GM20431 (cell line): ENCODE data around the gene UBA52.

Experiments used
- in situ Hi-C: fragments of 300-500 bp; cut with MseI, MboI; formaldehyde crosslinking; loops from one replicate; pipeline ENCODE4 v1.15.0; 2020; ENCODE audit warnings: low sequenced_read_pairs; ENCODE audit not compliant: unreplicated experiment

UBA52 gene

DNA sequence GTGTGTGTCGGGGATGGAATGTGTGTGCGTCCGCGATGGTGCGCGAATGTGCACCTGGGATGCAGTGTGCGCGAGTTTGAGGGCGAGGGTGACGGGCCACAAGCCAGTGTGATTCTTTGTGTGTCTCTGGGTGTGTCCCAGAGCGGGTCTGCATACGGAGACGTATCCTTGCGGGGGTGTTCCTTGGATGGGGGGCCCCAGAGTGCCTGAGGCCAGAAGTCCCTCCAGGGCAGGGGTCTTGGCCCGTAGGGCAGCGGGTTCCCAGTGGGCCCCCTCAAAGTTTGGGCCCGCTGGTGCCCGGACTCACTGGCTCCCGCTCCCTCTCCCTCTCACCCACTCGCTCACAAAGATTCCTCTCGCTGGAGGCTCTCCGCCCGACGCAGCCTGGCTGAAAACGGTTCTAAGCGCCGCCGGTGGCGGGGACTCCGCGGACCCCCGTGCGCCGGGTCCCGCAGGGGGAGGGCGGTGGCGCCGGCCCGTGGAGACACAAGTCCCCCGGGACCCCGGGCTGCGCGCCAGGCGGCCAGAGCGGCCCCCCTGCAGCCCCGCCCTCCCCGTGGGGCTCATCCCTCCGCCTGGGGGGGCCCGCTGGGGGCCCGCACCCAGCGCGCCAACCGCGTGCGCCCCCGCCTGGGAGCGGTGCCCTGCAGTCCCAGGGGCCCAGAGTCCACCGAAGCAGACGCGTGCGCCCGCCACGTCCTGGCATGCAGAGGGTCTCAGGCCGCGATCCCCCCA lies 34.1 kb downstream of the UBA52 start:
- in situ Hi-C loops = no loop called here

DNA sequence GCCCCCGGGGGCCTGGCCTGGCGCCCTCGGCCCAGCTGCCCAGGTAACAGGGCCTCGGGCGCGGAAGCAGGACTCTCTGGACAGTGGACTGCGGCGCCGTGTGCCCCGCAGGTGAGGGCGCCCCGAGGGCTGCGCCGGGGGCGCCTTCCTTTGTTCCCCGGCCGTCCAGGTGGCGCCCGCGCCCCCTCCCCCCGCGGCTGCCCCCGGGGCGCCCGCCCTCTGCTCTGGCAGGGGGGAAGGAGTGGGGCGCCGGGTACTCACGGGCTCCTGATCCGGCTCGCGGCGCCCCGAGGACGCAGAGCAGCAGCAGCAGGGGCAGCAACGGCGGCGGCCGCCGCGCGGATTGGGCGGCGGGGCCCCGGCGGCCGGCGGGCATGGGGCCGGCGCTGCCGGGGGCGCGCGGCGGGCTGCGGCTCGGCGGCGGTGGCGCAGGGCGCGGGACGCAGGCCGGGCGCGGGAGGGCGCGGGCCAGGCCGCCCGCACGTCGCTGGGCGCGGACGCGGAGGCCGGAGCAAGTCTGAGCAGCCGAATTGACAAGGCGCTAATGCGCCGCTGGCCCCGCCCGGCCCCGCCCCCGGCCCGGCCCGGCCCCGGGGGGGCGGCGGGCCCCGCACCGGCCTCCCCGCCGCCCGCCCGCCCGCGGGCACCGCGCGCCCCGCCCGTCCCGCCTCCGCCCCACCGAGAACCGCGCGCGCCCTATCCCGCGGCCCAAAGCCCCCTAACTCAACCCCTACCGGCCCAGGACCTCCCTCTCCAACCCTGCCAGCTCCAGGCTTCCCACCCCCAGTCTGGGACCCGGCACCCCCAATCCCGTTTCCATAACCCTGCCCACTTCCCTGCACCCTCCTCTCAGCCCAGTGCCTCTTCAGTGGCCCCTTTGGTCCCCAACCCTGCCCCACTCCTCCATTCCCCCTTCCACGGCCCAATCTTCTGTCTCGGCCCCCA lies 34.9 kb downstream of the UBA52 start, which contains the start of gene CRLF1:
Gene CRLF1, minus strand, starts transcription at position 519 of the 945 bp plus-strand sequence. Its CDS starts 143 bp downstream, at position 376.
- in situ Hi-C loops = no loop called here

DNA sequence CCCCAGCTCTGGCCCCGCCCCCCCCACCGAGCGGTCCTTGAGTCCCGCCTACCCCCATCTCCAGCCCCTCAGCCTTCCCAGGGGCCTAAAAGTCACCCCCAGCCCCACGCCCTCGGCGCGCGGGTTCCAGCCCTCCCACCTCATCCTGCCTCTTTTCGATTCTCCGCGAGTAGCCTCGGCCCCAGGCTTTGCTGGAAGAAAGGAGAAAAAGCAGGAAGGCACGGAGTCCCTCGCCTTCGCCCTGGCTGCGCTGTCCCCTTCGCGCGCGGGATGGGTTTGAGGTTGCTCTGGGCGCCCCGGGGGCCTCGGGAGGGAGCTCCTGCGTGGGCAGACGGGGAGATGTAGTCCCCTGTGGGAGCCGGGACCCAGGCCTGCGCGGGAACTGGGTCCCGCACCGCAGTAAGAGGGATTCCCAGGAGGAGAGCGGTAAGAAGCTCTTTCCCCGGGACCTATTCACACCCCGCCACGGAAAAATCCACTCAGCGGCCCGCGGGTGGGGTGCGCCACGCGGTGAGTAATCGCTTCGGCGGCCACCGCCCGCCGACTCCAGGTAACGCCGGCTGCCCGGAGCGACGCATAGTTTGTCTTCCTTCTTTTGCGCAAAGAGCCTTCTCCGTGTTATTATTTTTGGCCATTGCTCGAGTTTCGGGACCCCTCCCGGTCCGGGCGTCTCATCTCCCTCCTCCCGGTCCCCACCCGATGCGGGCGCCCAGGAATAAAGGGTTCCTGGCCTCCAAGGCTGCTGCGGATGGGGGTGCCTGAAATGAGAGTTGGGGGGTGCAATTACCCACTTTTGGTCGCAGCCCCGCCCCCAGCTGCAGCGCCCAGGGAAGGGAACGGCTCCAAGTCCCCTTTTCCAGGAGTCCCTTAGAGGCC lies 35.8 kb downstream of the UBA52 start:
- in situ Hi-C loops = no loop called here

DNA sequence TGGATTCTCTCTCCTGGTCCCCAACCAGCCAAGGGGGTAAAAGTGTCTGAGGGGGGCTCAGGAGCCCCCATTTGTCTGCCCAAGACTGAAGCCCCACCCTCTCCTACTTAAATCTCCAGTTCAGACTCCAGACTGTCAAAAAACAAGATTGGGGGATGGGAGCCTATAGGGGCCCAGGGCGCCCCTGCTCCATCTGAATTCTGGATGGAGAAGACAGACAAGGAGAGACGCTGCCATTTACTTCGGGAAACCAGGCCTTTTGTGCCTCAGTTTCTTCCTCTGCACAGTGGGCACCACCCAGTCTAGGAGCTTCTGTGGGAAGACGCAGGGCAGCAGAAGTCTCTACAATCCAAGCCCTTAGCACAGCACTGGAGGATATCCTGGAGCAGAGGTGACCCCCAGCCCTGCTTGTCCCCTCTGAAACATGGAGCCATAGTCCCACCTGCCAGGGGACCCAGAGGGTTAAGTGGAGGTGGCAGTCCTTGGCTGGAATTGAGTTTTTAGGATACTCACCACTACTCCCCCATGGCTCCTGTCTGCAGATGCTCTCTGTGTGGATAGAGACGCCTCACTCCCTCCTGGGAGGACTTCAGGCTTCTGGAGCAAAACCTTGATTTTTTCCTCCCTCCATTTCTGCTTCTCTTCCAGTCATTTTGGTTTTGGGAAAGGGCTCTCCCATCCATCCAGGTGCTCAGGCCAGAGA lies 36.6 kb downstream of the UBA52 start:
- in situ Hi-C loops = no loop called here

DNA sequence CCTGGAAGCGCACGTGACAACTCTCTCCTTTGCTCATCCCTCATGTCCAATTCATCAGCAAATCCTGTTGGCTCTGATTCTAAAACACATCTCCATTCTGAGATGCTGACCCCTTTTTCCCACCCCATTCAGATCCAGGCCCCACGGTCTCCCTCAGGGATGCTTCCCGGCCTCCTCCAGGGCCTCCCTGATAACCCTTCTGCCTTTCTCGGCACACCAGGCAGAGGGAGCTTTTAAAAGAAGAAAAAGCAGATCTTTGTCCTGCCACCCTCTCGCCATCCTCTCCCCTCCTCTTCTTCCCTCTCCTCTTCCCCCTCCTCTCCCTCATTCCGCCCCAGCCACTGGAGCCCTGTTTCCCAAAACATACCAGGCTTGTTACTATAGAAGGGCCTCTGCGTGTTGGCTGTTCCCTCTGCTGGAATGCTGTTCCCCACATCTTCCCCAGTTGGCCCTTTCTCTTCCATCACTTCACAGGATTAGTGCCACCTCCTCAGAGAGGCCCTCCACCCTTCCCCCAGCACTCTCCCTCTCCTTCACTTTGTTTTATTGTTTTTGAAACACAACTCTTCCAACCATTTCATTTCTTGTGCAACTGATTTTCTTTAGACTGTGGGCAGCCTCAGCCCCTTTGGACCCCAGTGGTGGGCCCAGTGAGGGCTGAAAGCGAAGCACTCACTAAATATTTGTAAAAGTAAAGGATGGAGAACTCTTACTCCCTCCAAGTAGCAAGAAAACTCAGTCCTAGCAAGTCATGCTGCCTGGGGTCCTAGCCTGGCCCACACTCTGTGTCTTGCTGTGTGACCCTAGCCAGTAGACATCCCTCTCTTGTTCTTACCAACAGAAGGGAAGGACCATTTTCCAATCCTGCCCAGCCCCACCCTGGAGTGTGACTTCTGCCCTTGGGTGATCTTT lies 37.4 kb downstream of the UBA52 start:
- in situ Hi-C loops = no loop called here

DNA sequence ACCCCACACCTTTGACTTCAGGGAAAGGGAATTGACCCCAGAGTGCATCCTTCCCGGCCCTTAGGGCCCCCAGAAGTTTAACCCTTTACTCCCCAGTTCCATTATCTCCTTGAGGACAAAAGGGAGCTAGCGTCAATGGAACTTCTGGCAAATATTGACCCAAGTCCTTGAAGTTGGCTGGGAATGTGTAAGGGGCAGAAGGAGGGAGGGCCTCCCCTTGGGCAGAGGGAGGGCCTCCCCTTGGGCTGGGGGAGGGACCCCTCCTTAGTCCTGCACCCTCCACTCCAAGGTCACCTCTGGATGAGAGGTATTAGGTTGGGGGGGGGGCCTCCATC lies 38.0 kb downstream of the UBA52 start:
- in situ Hi-C loops = no loop called here

DNA sequence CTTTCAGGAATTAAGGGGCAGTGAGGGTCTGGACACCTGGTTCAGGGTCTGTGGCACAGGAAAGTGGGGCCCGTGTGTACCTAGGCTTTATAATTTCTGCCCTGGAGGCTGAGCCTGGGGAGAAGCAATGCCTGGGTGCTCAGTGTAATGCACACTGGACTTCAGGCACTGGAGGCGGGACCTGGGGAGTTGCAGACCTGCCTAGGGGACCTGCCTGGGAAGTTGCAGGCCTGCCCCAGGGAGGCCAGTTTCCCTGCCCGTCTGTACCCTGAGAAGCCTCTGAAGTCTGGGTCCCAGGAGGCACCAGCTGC lies 38.5 kb downstream of the UBA52 start:
- in situ Hi-C loops = no loop called here

DNA sequence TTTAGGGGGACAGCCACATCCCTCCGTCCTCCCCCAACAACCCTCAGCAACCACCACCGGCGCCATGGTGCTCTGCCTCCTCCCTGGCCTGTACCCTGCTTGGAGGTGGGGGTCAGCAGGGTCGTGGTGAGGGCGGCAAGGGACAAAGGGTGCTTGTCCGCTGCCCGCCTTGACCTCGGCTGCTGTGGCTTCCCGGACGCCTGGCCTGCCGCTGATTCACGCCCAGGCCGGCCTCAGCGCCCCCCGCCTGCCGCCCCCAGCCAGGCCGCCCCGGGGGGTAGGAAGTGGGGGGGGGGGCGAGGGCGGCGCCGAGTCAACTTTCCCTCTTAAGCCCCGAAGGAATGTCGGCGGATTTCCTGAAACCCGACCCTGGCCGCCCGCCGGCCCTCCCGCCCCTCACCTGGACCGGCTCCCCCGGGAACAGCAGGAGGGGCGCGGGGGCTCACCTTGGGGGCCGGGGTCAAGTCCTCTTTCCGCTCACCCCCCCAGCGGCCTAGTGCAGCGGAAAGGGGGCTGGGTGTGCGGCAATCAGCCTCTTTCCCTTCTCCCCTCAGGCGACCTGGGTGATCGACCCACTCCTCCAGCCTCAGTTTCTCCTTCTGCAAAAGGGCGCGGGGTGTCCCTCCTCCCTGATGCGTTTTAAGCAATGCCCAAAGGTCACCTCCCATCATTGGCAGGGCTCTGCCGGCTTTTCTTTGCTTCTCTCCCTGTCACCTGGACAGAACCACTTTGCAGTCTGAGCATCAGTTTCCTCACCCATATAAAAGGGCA lies 39.1 kb downstream of the UBA52 start:
- in situ Hi-C loops = no loop called here

DNA sequence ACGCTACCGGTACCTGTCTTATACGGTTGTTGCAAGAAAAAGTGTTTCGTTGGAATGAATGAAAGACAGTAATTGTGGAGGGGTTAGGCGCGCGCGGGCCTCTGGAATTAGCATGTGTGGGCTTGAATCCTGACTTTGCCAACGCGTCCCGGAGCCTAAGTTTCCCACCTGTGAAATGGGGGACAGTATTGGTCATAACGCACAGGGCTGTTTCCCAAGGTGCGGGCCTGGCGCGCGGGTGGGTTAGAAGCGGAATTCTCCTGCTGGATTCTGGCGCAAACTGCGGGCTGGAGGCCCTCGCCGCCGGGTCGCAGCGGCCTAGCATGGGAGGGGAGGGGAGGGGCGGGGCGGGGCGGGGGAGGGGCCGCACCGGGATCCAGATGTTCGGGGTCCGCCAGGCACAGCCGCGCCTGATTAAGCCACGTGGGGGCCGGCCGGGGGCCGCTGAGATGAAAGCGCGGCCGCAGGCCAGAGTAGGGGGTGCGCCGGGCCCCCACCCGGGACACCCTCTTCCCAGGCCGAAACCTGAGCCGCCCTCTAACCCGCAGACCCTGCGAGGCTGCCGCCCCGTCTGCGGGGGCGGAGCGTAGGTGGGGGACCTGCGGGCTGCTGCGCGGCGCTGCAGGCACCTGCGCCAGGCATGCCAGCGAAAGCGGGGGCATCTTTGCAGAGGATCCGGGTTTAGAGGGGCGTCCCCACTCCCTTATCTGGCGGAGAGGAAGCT lies 39.8 kb downstream of the UBA52 start:
- in situ Hi-C loops = no loop called here

DNA sequence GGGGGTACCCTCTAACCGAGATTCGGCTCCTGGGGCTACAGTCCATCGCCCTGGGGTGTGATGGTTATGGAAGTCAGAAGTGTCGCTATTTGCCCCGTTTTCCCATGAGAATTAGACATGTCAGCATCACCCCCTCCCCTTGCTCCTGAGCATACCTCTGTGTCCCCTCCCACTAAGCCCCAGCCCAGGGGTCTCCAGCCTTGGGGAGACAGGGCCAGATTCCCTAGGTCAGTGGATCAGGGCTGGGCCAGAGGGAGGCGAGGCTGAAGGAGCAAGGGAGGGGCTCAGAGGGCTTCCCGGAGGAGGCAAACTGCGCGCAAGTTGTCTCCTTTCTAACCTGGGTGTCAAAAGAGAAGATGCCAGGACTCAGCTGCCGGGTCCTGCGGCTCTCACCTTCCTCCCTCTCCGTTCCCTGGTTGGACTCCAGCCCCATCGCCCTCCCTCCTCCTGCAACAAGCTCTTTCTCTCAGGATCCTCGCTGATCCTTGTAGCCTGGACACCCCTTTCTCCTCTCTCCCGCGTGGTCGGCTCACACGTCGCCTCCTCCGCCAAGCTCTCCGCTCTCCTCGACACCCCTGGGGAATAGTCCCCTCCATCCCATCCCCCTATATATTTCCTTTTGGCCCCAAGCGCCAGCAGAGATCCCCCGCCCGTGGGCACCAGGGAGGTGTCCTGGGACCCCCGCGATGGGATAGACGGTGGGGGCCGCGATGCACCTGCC lies 40.6 kb downstream of the UBA52 start:
- in situ Hi-C loops = no loop called here

DNA sequence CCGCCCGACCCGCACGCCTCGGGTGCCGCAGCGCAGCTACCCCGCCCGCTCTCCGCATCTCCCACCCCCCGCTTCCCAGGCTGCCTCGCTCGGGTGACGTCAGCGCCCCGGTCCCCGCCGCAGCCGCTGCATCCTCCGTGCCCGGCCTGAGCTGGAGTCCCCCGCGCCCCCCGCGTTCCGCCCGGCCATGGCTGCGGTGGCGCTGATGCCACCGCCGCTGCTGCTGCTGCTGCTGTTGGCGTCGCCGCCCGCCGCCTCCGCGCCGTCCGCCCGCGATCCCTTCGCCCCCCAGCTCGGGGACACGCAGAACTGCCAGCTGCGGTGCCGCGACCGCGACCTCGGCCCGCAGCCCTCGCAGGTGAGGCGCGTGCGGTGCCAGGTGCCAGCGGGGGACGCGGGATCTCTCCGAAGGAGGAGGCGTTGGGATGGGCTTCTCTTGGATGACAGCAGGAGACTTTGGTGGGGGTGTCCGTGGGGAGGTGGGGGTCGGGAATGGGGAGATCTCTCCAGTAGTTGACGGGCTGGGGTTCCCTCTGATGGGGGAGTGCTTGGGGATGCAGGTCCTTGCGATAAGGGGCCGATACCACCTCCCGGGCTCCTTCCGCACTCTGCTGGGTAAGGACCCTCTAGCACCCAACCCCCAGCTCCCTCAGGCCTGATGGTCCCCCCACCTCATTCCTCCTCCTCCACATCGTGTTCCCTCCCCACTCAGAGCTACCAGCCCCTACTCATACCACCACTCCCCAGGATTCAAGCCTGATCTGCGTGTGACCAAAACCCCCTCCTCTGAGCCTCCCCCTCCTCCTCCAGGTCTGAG lies 41.3 kb downstream of the UBA52 start, which contains the start of gene TMEM59L:
Gene TMEM59L, plus strand, starts transcription at position 99 of the 817 bp plus-strand sequence. Its CDS starts 89 bp downstream, at position 188.
- in situ Hi-C loops = no loop called here

DNA sequence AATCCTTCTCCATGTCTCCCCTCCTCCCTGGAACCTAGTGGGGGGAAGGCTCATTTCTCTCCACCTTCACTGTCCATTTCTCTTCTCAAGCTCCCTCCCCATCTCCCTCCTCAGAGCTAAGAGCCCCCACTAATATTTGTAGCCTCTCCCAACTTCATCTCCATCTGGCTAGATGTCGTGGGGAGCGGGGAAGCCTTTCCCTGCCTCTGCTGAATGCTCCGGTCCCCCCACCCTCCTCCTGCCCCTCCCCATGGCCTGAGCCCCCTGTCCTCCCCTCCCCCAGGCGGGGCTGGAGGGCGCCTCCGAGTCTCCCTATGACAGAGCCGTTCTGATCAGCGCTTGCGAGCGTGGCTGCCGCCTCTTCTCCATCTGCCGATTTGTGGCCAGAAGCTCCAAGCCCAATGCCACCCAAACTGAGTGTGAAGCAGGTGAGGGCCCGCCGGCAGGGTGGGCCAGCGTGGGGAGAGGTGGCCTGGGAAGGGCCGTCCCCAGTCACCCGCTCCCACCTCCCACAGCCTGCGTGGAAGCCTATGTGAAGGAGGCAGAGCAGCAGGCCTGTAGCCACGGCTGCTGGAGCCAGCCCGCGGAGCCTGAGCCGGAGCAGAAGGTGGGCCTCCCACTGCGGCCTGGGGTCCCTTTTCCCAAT lies 42.1 kb downstream of the UBA52 start:
- in situ Hi-C loops = no loop called here

DNA sequence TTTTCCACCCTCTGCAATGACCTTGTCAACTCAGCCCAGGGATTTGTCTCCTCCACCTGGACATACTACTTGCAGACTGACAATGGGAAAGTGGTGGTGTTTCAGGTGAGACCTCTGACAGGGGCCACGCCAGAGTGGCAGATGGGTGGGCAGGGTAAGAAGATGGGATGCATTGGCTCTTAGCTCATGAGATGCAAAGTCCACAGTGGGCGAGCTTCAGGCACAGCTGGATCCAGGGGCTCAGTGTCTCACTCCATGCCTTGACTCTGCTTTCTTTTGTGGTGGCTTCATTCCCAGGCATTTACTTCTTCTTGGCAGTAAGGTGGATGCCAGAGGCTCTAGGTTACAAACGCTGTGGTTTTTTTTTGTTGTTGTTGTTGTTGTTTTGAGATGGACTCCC lies 44.4 kb downstream of the UBA52 start:
- in situ Hi-C loops = no loop called here

DNA sequence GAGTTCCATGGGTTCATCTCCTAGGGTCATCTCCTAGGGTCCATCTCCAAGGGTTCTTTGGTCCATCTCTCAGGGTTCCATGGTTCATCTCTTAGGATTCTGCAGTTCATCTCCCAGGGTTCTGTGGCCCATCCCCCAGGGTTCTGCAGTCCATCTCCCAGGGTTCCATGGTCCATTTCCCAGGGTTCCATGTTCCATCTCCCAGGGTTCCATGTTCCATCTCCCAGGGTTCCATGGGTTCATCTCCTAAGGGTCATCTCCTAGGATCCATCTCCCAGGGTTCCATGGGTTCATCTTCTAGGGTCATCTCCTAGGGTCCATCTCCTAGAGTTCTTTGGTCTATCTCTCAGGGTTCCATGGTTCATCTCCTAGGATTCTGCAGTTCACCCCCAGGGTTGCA lies 45.9 kb downstream of the UBA52 start:
- in situ Hi-C loops = no loop called here

DNA sequence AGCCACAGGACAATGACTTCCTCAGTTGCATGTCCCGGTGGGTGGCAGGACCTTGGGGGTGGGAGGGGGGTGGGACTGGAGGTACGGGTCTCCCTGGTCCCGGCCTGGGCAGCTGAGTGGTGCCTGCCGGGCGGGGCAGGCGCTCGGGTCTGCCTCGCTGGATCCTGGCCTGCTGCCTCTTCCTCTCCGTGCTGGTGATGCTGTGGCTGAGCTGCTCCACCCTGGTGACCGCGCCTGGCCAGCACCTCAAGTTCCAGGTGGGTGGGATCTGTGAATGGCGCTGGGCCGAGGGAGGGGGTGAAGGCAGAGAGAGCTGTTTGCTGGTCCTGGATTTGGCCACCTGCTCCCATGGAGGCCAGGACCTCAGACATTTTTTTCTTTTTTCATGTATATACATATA lies 46.6 kb downstream of the UBA52 start:
- in situ Hi-C loops = no loop called here

DNA sequence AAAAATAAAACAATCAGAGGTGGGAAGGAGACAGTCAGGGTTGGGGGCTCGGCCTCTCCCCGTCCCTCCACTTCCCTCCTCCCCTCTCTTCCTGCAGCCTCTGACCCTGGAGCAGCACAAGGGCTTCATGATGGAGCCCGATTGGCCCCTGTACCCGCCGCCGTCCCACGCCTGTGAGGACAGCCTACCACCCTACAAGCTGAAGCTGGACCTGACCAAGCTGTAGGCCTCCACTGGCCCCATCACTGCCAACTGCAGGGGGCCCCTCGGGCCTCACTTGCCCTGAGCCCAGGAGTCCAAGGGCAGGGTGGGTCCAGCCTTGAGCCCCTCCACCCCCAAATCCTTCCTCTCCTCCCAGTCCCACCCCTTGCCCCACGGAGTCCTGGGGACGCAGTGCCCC lies 48.7 kb downstream of the UBA52 start:
- in situ Hi-C loops = no loop called here
